T-cell (primary cell): Measurements from ENCODE around the gene ACKR4. TPM values are rescaled to one million over a fixed set of nuclear protein-coding genes. Genes with fewer than 3 reads are reported as not detected.
"Not testable (repeated sequence)": the region's sequence is repeated elsewhere in the genome, so short reads cannot be mapped to it uniquely, and the experiment has no call there.

ENCODE experiments used
- ATAC-seq, 4 experiments: fragments of 200-7000 bp in 3 of 4; fragments of 150-1000 bp in 1 of 4; cut with Tn5 transposase; replicated peaks in 1 of 4; 1 replicate in 3 of 4; 2 replicates in 1 of 4; pipeline ENCODE4 v1.10.0; 2021; ENCODE audit warnings: moderate library complexity in 3 of 4, mild to moderate bottlenecking in 2 of 4, moderate number of reproducible peaks in 1 of 4
- CTCF ChIA-PET, 2 donors: fragments of 300-600 bp; sonication (Branson Sonifier 250); formaldehyde crosslinking; loops; one replicate each; lab custom pipeline; 2022; ENCODE audit warnings: antibody characterized with exemption in 2 of 2; lab: Charles Lee
- POLR2A ChIA-PET, 2 donors: fragments of 300-600 bp; sonication (Branson Sonifier 250); formaldehyde crosslinking; loops; one replicate each; lab custom pipeline; 2022; ENCODE audit warnings: antibody characterized with exemption in 2 of 2; lab: Charles Lee
- DNase-seq, 35 experiments: peaks; one replicate each; pipeline versions ENCODE4 v3.0.0 to v3.0.0-alpha.2; 2013 to 2023
- H3K27ac ChIP-seq: one replicate; pipeline ENCODE4 v1.5.1; 2013; ENCODE audit warnings: low read length
- H3K27me3 ChIP-seq, 2 experiments: replicated peaks in 1 of 2; 1 replicate in 1 of 2; 2 replicates in 1 of 2; pipeline versions ENCODE4 v1.6.1 to v1.7.0; 2013; ENCODE audit warnings: low read length in 1 of 2, mixed read lengths in 1 of 2; ENCODE audit not compliant: control insufficient read depth in 2 of 2, insufficient read depth in 2 of 2; ENCODE audit errors: extremely low read depth in 1 of 2
- H3K36me3 ChIP-seq, 2 donors: 1 replicate in 1 of 2; 2 replicates in 1 of 2; pipeline versions ENCODE4 v1.6.1 to v1.7.0; 2013; ENCODE audit warnings: low read length in 1 of 2; ENCODE audit not compliant: control insufficient read depth in 2 of 2, insufficient read depth in 1 of 2; ENCODE audit errors: extremely low read depth in 1 of 2
- H3K4me1 ChIP-seq, 2 experiments: 1 replicate in 1 of 2; 2 replicates in 1 of 2; pipeline versions ENCODE4 v1.6.1 to v1.7.0; 2013; ENCODE audit warnings: low read length in 2 of 2, mixed read lengths in 1 of 2; ENCODE audit not compliant: insufficient read depth in 2 of 2, control insufficient read depth in 1 of 2; ENCODE audit errors: extremely low read depth in 1 of 2
- H3K4me3 ChIP-seq, 2 donors: 1 replicate in 1 of 2; 2 replicates in 1 of 2; pipeline versions ENCODE4 v1.5.1 to v1.7.0; 2013; ENCODE audit warnings: mild to moderate bottlenecking in 2 of 2, low read length in 1 of 2, moderate library complexity in 1 of 2; ENCODE audit not compliant: control insufficient read depth in 1 of 2; ENCODE audit errors: extremely low read depth in 1 of 2
- H3K9me3 ChIP-seq: 2 replicates; pipeline ENCODE4 v1.7.0; 2013
- H3K27ac Mint-ChIP-seq, 2 donors: one replicate each; pipeline ENCODE4 v1.8.0; 2020 to 2021; ENCODE audit warnings: mild to moderate bottlenecking in 2 of 2, mixed read lengths in 2 of 2
- H3K27me3 Mint-ChIP-seq, 2 donors: one replicate each; pipeline ENCODE4 v1.8.0; 2021 to 2022; ENCODE audit warnings: mixed read lengths in 2 of 2
- H3K36me3 Mint-ChIP-seq: one replicate; pipeline ENCODE4 v1.8.0; 2021; ENCODE audit warnings: mixed read lengths
- H3K4me1 Mint-ChIP-seq, 3 donors: one replicate each; pipeline ENCODE4 v1.8.0; 2020 to 2022; ENCODE audit warnings: mixed read lengths in 3 of 3, mild to moderate bottlenecking in 1 of 3
- H3K4me3 Mint-ChIP-seq, 3 donors: one replicate each; pipeline ENCODE4 v1.8.0; 2020 to 2022; ENCODE audit warnings: mild to moderate bottlenecking in 3 of 3, mixed read lengths in 3 of 3, moderate library complexity in 3 of 3
- H3K9me3 Mint-ChIP-seq, 3 donors: one replicate each; pipeline ENCODE4 v1.8.0; 2020 to 2022; ENCODE audit warnings: mixed read lengths in 3 of 3
- WGBS: methylation state at CpG from one replicate; pipeline ENCODE4 v1.1.5; 2013; ENCODE audit warnings: missing lambda C conversion rate; ENCODE audit not compliant: insufficient coverage; 5-methylcytosine and 5-hydroxymethylcytosine counted together
- total RNA-seq, 35 experiments: library from RNA in 6 of 35; stranded (reverse) in 6 of 35; fragments of 120-200 nt in 1 of 35; gene quantifications; one replicate each; pipeline versions ENCODE4 v1.2.1 to v1.2.4 and lab custom pipeline; 2013 to 2026

ACKR4 gene
- total RNA-seq, 5 donors from 2014 or later (not counting 1 experiment from before 2014, with no cell fraction given): 0.15 to 0.37 (median 0.25) TPM; not detected in 2

DNA sequence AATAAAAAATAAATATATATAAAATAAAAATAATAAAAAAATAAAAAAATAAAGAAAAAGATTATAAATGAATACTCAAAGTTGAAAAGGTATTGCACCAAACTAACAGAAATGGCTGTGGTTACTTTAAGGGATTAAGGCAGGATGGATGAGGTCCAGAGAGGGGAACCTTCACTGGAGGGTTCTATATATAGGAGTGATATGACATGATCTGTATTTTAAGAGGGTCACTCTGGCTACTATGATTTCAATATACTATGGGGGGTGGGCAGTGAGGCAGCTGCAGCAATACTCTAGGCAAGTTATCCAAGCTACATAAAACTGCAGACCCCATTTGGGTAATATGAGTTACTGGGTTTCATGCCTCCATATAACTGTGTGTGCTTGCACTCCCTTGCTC, 38.0 kb downstream of the ACKR4 start:
- H3K27ac ChIP-seq: no peak overlapping the region
- no peak for DNase-seq
- ChIA-PET POLR2A (no interaction called here), CTCF (no interaction called here)
- Mint-ChIP-seq H3K36me3 (peaks cover 46% of the 10 kb centered on the region), H3K4me1 (no peaks in the 10 kb centered on the region), H3K4me3 (no peak overlapping the region), H3K27me3 (no peaks in the 10 kb centered on the region), H3K27ac (no peak overlapping the region), H3K9me3 (no peaks in the 10 kb centered on the region)
- ATAC-seq: no peak
- no peaks in the 10 kb centered on the region for H3K4me1 ChIP-seq
- H3K36me3 ChIP-seq: peaks cover 0 to 19% of the 10 kb centered on the region in 2 donors
- H3K4me3 ChIP-seq: no peak overlapping the region
- no peaks in the 10 kb centered on the region for H3K27me3 ChIP-seq
- no peaks in the 10 kb centered on the region for H3K9me3 ChIP-seq

DNA sequence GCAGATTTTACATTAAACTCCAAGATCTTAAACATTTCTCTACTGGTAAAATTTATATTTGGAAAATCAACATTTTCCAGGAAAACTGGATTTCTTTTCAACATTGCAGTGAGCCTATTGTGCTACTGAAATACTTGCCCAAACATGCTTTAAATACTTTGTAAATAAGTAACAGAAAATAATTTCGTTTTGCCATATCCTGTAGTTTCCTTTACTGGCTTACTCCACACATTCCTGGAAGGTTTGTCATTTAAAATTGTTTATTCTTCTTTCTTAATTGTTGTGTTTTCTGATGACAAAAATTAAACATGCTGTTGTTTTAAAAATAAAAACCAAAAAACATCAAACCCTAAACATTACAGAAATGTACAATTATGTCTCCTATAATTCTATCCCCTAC, 40.5 kb downstream of the ACKR4 start:
- no peaks in the 10 kb centered on the region for H3K4me1 ChIP-seq
- ChIA-PET CTCF (interaction anchor here in 1 of 2 donors (1.0 kb wide), 1 partner anchor 15 kb away, joined by 3 read pairs; no protein-coding TSS in a partner anchor), POLR2A (no interaction called here)
- H3K4me1 Mint-ChIP-seq: no peaks in the 10 kb centered on the region
- H3K27ac ChIP-seq: no peak overlapping the region
- H3K27me3 ChIP-seq: no peaks in the 10 kb centered on the region
- peaks cover 0 to 27% of the 10 kb centered on the region in 2 donors for H3K36me3 ChIP-seq
- H3K27ac Mint-ChIP-seq: no peak overlapping the region
- DNase-seq: no peak
- no peak overlapping the region for H3K4me3 Mint-ChIP-seq
- H3K9me3 ChIP-seq: no peaks in the 10 kb centered on the region
- ATAC-seq: no peak
- no peaks in the 10 kb centered on the region for H3K27me3 Mint-ChIP-seq
- no peak overlapping the region for H3K4me3 ChIP-seq
- H3K9me3 Mint-ChIP-seq: no peaks in the 10 kb centered on the region
- H3K36me3 Mint-ChIP-seq: peaks cover 47% of the 10 kb centered on the region
- WGBS: no CpG with 5 or more reads among the region's 1 CpG

DNA sequence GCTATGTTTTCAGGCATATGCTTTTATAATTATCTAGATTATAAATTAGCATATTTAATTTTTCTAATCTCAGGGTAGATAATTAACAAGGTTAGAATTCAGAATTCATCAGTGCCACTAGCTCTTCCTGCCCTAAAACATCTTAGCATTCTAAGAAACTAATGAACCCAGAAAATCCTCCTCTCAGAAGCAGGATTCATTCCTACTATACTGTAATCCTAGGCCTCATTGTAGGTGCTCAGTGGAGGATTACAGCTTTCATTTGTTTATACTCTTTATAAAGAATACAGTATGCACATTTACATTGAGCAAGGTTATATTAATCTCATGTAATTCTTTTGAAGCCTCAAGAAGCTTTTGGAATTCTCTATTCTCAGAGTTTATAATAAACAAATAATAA, 41.6 kb downstream of the ACKR4 start:
- H3K36me3 ChIP-seq: peaks cover 0 to 27% of the 10 kb centered on the region in 2 donors
- H3K9me3 Mint-ChIP-seq: no peaks in the 10 kb centered on the region
- H3K9me3 ChIP-seq: no peaks in the 10 kb centered on the region
- no peak overlapping the region for H3K27ac ChIP-seq
- POLR2A ChIA-PET: interaction anchor here in 1 of 2 donors (0.6 kb wide), 1 partner anchor 1022 kb away, joined by 4 read pairs; no protein-coding TSS in a partner anchor
- H3K27me3 Mint-ChIP-seq: no peaks in the 10 kb centered on the region
- CTCF ChIA-PET: interaction anchor here in 1 of 2 donors (1.0 to 1.8 kb wide), 3 partner anchors 13 to 103 kb away, joined by 3 to 10 read pairs (median 5); no protein-coding TSS in a partner anchor
- H3K4me3 ChIP-seq: no peak overlapping the region
- DNase-seq: no peak
- H3K36me3 Mint-ChIP-seq: peaks cover 38% of the 10 kb centered on the region
- H3K4me1 Mint-ChIP-seq: no peaks in the 10 kb centered on the region
- ATAC-seq: no peak
- no peak overlapping the region for H3K4me3 Mint-ChIP-seq
- no peaks in the 10 kb centered on the region for H3K4me1 ChIP-seq
- H3K27ac Mint-ChIP-seq: no peak overlapping the region
- no peaks in the 10 kb centered on the region for H3K27me3 ChIP-seq

DNA sequence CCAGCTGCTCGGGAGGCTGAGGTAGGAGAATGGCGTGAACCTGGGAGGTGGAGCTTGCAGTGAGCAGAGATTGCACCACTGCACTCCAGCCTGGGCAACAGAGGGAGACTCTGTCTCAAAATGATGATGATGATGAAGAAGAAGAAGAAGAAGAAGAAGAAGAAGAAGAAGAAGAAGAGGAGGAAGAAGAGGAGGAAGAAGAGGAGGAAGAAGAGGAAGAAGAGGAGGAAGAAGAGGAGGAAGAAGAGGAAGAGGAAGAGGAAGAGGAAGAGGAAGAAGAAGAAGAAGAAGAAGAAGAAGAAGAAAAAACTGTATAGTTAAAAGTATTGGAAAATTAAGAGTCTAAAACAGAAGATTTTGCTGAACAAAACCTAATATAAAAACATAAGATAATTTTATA, 44.4 kb downstream of the ACKR4 start:
- H3K9me3 Mint-ChIP-seq, H3K27me3 Mint-ChIP-seq, H3K4me3 Mint-ChIP-seq, ATAC-seq, H3K9me3 ChIP-seq, H3K4me3 ChIP-seq, H3K27ac ChIP-seq, DNase-seq, H3K4me1 Mint-ChIP-seq, H3K27me3 ChIP-seq, H3K4me1 ChIP-seq, H3K27ac Mint-ChIP-seq: not testable (repeated sequence)
- CTCF ChIA-PET: interaction anchor here (0.8 to 4.9 kb wide), 12 partner anchors 10 to 1608 kb away, joined by 3 to 39 read pairs (median 4); no protein-coding TSS in a partner anchor
- H3K36me3 ChIP-seq: peaks cover 0 to 22% of the 10 kb centered on the region in 2 donors
- POLR2A ChIA-PET: interaction anchor here in 1 of 2 donors (0.6 kb wide), 1 partner anchor 12 kb away, joined by 3 read pairs; no protein-coding TSS in a partner anchor
- WGBS: 92% methylated on average over 2 of the region's 2 CpGs
- peaks cover 28% of the 10 kb centered on the region for H3K36me3 Mint-ChIP-seq

DNA sequence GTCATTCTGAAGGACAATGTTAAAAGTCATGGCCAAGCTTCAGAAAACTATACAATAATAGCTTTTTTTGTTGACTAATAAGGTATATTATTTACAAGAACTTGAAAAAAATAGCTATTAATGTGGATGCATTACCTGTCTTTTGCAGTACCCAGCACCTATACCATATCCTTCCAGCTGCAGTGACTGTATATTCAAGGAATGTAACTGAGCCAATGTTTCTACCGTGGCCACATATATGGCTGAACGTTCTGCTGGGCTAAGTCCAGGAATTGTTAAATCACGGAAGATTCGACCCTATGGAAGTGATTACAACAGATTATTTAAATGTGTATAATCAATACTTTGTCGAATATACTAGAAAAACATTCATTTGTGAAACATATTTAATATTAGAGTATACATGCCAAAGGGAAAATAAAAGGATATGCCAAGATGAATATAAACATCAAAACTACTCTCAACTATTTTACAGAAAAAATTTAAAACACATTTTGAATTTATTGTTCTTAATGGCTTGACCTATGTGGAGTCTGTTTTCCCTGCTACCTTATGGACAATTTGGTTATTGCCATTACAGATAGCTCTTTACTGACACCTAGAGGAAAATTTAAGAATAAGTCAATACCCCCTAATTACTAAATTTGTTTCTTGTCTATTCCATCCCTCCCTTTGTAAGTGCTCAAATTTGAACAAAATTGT, 44.9 kb downstream of the ACKR4 start:
- H3K36me3 ChIP-seq: peaks cover 0 to 18% of the 10 kb centered on the region in 2 donors
- no peak overlapping the region for H3K27ac ChIP-seq
- H3K4me1 Mint-ChIP-seq: peaks cover 0 to 3% (median 0%) of the 10 kb centered on the region in 3 donors
- H3K4me3 Mint-ChIP-seq: no peak overlapping the region
- H3K27me3 ChIP-seq: no peaks in the 10 kb centered on the region
- peaks cover 23% of the 10 kb centered on the region for H3K36me3 Mint-ChIP-seq
- H3K27ac Mint-ChIP-seq: no peak overlapping the region
- DNase-seq (peak in 1 of 35 experiments; percentile 57), ATAC-seq (no peak)
- WGBS: no CpG with 5 or more reads among the region's 5 CpGs
- no peaks in the 10 kb centered on the region for H3K27me3 Mint-ChIP-seq
- no peaks in the 10 kb centered on the region for H3K4me1 ChIP-seq
- ChIA-PET POLR2A (interaction anchor here in 1 of 2 donors (0.6 kb wide), 1 partner anchor 11 kb away, joined by 3 read pairs; no protein-coding TSS in a partner anchor), CTCF (interaction anchor here (0.6 to 4.9 kb wide), 18 partner anchors 11 to 1608 kb away, joined by 3 to 39 read pairs (median 4); no protein-coding TSS in a partner anchor)
- H3K9me3 ChIP-seq: no peaks in the 10 kb centered on the region
- no peaks in the 10 kb centered on the region for H3K9me3 Mint-ChIP-seq
- no peak overlapping the region for H3K4me3 ChIP-seq

DNA sequence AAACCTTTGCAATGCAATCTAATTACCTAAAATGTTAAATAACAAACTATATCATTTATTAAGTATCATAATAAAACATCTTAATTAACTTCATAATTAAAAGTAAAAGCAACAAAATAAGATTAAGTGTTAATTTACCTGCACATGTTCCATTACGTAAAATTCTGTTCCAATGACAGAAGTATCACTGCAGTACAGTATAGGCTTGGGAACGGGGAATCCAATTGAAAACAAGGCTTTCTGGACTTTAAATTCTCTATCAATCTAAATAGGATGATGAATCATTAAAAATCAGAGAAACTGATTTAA, 45.4 kb downstream of the ACKR4 start:
- no peak overlapping the region for H3K27ac Mint-ChIP-seq
- ChIA-PET CTCF (interaction anchor here (0.6 to 4.9 kb wide), 17 partner anchors 13 to 1609 kb away, joined by 3 to 39 read pairs (median 3); no protein-coding TSS in a partner anchor), POLR2A (no interaction called here)
- H3K27me3 Mint-ChIP-seq: no peaks in the 10 kb centered on the region
- peaks cover 0 to 6% (median 3%) of the 10 kb centered on the region in 3 donors for H3K4me1 Mint-ChIP-seq
- Histone ChIP-seq H3K36me3 (peaks cover 2 to 16% of the 10 kb centered on the region in 2 donors), H3K4me1 (no peaks in the 10 kb centered on the region), H3K27me3 (no peaks in the 10 kb centered on the region), H3K4me3 (no peak overlapping the region), H3K27ac (no peak overlapping the region), H3K9me3 (no peaks in the 10 kb centered on the region)
- ATAC-seq (no peak), DNase-seq (no peak)
- H3K9me3 Mint-ChIP-seq: no peaks in the 10 kb centered on the region
- WGBS: no CpG with 5 or more reads among the region's 2 CpGs
- no peak overlapping the region for H3K4me3 Mint-ChIP-seq
- H3K36me3 Mint-ChIP-seq: peaks cover 19% of the 10 kb centered on the region
